GM11168 (cell line): ENCODE measurements around the gene ZNF318.
"Not testable (repeated sequence)": the region's sequence is repeated elsewhere in the genome, so short reads cannot be mapped to it uniquely, and the experiment has no call there.

Experiments used
- in situ Hi-C: fragments of 300-500 bp; cut with MboI; formaldehyde crosslinking; loops from one replicate; pipeline ENCODE4 v1.12.0; 2022; ENCODE audit warnings: low sequenced_read_pairs; ENCODE audit not compliant: unreplicated experiment

Gene ZNF318, protein sequence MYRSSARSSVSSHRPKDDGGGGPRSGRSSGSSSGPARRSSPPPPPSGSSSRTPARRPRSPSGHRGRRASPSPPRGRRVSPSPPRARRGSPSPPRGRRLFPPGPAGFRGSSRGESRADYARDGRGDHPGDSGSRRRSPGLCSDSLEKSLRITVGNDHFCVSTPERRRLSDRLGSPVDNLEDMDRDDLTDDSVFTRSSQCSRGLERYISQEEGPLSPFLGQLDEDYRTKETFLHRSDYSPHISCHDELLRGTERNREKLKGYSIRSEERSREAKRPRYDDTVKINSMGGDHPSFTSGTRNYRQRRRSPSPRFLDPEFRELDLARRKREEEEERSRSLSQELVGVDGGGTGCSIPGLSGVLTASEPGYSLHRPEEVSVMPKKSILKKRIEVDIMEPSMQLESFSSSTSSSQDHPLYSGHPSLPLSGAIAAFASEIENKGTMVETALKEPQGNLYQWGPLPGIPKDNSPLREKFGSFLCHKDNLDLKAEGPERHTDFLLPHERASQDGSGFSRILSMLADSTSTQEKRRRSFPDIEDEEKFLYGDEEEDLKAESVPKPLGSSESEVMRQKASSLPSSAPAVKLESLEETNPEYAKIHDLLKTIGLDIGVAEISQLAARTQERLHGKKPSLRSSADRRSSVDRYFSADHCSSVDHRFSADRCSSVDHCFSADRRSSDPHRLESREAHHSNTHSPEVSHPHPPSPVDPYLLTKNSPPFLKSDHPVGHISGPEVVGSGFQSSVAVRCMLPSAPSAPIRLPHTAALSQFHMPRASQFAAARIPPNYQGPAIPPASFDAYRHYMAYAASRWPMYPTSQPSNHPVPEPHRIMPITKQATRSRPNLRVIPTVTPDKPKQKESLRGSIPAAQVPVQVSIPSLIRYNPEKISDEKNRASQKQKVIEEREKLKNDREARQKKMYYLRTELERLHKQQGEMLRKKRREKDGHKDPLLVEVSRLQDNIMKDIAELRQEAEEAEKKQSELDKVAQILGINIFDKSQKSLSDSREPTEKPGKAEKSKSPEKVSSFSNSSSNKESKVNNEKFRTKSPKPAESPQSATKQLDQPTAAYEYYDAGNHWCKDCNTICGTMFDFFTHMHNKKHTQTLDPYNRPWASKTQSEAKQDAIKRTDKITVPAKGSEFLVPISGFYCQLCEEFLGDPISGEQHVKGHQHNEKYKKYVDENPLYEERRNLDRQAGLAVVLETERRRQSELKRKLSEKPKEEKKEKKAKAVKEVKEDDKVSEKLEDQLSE (N-terminal part only)

DNA sequence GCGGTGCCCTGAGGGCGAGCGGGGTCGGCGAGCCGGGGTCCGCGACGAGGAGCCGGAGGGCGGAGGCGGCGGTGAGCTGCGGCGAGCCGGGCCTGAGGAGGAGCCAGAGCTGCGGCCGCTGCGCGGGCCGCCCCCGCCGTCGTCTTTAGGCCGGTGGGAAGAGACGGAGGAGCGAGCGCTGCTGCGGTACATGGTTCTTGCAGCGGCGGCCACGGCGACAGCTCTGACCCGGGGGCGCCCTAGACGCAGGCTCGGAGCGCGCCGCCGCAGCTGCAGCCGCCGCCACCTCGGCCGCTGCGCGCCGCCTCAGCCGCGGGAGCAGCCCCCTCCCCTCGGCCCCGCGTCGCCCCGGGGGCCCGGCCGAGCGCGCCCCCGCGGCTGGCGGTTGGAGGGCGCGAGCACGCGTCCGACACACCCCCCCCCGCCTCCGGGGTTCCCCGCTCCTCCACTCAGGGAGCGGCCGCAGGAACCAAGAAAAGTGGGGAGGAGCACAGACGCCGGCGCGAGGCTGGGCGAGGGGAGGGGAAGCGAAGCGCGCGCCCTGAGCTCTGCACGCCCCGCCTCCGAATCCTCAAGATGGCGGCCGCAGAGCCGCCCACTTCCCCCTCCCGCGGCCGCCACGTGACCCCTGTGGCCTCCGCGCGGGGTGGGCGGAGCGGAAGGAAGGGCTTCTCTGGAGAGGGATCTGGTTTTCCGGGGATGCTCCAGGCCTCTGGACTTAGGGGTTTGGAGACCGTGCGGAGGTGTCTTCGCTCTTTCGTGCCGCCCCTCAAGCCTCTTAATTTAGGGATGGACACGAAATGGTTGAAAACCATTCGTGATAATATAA, at the start of gene ZNF318:
Gene ZNF318 (minus strand): TSS at position 474 of the 829 bp plus-strand sequence. CDS start 282 bp downstream, at position 192.
- in situ Hi-C loops, result no loop called here

DNA sequence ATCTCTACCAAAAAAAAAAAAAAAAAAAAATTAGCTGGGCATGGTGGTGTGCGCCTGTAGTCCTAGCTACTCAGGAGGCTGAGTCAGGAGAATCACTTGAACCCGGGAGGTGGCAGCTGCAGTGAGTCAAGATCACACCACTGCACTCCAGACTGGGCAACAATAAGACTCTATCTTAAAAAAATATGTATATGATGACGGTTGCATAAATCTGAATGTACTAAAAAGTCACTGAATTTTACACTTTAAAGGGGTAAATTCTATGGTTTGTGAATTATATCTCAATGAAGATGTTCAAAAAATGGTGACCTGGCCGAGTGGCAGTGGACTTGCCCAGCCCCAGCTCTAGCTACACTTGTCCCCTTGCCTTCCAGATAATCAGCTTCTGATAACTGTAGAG, 47.5 kb upstream of the ZNF318 start:
- in situ Hi-C loops, result no loop called here

- in situ Hi-C loops, result not testable (repeated sequence)
Observed at GRCh38 chr6:43415275-43415674, 45.8 kb upstream of the ZNF318 start.

DNA sequence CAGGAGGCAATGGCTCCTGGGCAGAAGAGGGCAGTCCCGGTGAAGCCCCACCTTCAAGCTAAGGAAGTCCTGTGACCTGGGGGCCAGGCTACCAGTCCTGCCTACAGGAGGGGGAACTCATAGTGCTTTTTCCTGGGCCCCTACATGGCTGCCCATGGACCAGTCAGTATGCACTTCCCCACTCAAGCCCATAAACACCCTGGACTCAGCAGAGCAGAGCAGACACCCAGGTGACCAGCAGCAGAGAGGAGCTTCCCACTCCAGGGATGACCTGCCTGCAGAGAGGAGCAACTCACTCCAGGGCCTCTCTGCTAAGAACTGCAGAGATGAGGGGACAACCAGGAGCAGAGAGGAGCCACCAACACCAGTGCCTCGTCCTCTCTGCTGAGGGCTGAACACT, 43.6 kb upstream of the ZNF318 start:
- in situ Hi-C loops, result no loop called here

- in situ Hi-C loops, result no loop called here
Observed at GRCh38 chr6:43412541-43412940, 43.1 kb upstream of the ZNF318 start.

GRCh38 chr6:43410776-43411175, 41.3 kb upstream of the ZNF318 start:
- in situ Hi-C loops, result not testable (repeated sequence)

DNA sequence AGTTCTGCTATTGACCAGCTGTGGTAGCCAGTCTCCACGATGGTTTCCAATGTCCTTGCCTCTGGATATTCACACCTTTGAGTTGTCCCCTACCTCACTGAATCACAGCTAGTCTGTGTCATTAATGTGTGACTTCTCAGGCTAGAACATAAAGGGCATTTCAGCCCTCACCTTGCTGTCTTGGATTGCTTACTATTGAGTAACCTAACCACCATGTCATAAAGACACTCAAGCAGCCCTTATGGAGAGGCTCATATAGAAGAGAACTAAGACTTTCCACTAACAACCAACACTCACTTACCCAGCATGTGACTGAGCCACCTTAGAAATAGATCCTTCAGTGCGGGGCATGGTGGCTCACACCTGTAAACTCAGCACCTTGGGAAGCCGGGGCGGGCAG, 38.8 kb upstream of the ZNF318 start:
- in situ Hi-C loops, result loop anchor here (10.0 kb wide), 1 partner anchor 143 kb away; no protein-coding TSS in a partner anchor

DNA sequence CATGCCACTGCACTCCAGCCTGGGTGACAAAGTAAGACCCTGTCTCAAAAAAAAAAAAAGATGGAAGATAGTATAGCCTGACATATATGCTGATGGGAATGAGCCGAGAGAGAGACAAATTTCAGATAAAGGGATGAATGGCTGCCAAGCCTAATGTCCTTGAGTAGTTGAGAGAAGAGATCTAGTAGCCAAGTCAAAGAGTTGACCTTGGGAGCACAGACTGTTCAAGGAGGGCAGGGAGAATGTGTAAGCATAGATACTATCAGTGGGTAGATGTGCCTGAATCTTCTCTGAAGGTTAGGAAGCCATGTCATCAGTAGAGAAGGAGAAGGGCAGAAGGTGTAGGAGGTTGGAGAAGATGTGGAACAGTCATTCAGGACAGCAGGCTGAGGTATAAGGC, 37.8 kb upstream of the ZNF318 start:
- in situ Hi-C loops, result loop anchor here (10.0 kb wide), 1 partner anchor 142 kb away; no protein-coding TSS in a partner anchor

GRCh38 chr6:43405354-43405753, 35.9 kb upstream of the ZNF318 start:
- in situ Hi-C loops, result loop anchor here (10.0 kb wide), 1 partner anchor 141 kb away; no protein-coding TSS in a partner anchor

DNA sequence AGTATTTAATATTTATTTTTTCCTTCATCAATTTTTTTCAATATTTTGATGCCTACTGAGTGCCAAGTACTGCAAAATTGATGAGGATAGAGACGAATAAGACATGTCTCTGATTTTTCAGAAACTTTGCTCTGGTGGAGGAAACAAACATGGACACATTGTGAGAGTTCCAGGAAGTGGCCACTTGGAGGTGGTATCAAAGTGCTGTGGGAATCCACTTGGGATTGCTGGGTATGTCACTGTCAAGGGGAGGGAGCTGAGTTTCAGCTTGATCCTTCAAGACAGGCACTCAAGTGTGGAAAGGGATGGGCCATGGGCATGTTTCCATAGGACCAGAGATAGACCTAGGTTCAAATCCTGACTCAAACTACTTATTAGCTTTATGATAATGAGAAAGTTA, 33.4 kb upstream of the ZNF318 start:
- in situ Hi-C loops, result loop anchor here (10.0 kb wide), 1 partner anchor 138 kb away; no protein-coding TSS in a partner anchor

DNA sequence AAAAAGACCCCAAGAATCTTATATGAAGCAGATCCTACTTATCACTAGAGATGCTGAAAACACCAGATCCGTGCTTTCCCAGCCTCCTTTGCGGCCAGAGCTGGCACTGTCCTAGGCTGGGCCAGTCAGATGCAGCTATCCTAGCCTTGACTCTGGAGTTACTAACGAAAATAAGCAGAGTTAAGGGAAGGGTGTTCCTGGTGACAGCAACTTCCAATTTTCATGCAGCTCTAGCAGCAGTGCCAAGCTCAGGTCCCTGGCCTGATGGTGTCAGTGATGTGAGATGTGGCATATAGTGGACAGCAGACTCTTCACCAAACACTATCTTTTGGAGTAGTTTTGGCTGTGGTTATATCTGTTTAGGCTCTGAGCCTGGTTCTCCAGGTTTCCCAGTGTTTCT, 32.3 kb upstream of the ZNF318 start:
- in situ Hi-C loops, result loop anchor here (10.0 kb wide), 1 partner anchor 137 kb away; no protein-coding TSS in a partner anchor

DNA sequence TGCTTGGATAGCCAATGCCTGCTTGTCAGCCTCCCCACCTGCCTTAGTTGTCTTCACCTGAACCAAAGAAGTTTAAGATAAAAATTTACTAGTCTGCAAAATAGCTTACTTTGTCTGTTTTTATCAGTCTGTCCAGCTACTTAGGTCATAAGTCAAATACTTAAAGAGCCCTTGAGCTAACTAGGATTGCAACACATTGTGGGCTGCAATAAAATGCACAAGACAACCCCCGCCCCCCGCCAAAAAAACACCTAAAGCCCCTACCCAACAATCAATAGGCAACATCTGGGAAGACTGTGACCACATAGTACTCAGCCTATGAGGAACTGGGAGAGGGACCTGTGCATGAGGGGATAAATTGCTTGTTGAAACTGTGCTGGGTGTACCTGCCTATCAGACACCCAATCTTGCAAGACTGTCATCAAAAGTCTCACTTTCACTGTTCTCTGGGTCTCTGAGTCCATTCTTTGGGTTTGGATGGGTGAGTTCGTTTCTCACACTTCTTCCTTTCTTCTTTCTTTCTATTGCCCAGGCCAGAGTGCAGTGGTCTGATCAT, 30.6 kb upstream of the ZNF318 start:
- in situ Hi-C loops, result loop anchor here (10.0 kb wide), 1 partner anchor 135 kb away; no protein-coding TSS in a partner anchor

GRCh38 chr6:43396408-43397149, 27.1 kb upstream of the ZNF318 start:
- in situ Hi-C loops, result no loop called here

- in situ Hi-C loops, result no loop called here
Observed at GRCh38 chr6:43395776-43396175, 26.3 kb upstream of the ZNF318 start.

DNA sequence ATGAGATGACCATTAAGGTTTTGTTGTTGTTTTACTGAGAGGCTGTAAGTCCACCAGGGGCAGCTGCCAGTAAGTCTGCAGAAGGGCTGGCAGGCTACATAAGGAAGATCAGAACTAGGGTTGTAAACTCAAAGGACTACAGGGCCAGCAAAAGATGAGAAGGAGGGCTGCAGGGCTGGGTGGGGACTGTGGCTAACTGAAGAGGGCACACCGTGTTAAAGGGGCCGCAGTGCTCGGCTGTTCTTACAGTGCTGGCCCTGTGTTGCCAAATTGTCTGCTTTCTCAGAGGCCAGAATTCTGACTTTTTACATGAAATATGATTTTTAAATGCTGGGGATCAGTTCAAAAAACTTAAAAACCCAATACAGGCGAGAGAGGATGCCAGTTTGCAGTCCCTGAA, 25.5 kb upstream of the ZNF318 start:
- in situ Hi-C loops, result no loop called here

DNA sequence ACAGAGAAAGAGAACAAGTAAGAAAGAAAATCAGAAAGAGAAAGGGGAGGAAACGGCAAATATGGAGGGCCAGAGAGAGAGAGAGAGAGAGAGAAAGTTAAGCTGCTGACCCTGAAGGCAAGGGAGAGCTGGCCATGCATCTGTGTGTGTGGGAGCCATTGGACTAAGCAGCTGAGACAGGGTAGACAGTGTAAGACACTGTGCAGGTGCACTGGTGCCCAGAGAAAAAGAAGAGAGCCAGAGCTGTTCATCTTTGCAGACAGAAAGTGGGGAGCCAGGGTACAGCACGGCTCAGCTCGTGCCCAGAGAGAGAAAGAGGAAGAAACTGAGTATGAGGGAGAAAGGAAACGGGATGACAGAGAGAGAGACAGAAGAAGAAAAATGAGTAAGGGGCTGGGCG, 24.2 kb upstream of the ZNF318 start:
- in situ Hi-C loops, result no loop called here

DNA sequence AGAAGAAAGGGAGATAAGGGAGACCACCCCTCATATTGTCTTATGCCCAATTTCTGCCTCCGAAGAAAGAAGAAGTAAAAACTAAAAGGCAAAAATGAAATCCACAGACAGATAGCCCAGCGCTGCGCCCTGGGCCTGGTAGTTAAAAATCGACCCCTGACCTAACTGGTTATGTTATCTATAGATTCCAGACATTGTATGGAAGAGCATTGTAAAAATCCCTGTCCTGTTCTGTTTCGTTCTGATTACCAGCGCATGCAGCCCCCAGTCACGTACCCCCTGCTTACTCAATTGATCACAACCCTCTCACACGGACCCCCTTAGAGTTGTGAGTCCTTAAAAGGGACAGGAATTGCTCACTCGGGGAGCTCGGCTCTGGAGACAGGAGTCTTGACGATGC, 23.7 kb upstream of the ZNF318 start:
- in situ Hi-C loops, result not testable (repeated sequence)

- in situ Hi-C loops, result no loop called here
Observed at GRCh38 chr6:43391440-43392031, 22.1 kb upstream of the ZNF318 start.
